ENCODE data around the gene WBP2. TPM values are rescaled to one million over a fixed set of nuclear protein-coding genes. Genes with fewer than 3 reads are reported as not detected.
A peak's percentile ranks its signal among the peaks of the same experiment; 100 is the strongest.
"Not testable (repeated sequence)": the region's sequence is repeated elsewhere in the genome, so short reads cannot be mapped to it uniquely, and the experiment has no call there.

WBP2 gene
- total RNA-seq, 2 experiments from 2014 or later = 71.3 to 79.1 TPM

DNA sequence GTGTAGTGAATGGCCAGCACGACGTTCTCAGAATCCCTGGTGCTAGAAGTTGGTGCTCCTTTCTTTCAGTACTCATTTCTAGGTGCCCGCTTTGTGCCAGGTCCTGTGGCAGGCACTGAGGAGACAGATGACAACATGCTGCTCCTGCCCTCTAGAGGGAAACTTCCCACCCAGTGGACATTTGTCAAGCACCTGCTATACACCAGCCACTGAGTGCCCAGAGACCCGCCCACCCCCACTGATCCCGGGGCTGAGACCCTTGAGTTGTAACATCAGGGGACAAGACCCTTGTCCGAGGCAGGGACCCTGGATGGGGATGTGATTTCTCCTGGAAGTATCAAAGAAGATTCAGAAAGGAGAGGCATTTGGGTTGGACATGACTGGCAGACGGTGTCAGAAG, 36.0 kb downstream of the WBP2 start:
- Mint-ChIP-seq H3K36me3 (peaks cover 8% of the 10 kb centered on the region), H3K27me3 (no peaks in the 10 kb centered on the region), H3K27ac (peak overlapping the region; percentile 41), H3K9me3 (ENCODE audit: low read depth) (no peaks in the 10 kb centered on the region), H3K4me3 (no peak overlapping the region), H3K4me1 (peaks cover 12% of the 10 kb centered on the region)
- DNase-seq = no peak
- CTCF ChIA-PET = interaction anchor here (1.4 kb wide), 1 partner anchor 32 kb away, joined by 3 read pairs; no protein-coding TSS in a partner anchor
- no peak for ATAC-seq

DNA sequence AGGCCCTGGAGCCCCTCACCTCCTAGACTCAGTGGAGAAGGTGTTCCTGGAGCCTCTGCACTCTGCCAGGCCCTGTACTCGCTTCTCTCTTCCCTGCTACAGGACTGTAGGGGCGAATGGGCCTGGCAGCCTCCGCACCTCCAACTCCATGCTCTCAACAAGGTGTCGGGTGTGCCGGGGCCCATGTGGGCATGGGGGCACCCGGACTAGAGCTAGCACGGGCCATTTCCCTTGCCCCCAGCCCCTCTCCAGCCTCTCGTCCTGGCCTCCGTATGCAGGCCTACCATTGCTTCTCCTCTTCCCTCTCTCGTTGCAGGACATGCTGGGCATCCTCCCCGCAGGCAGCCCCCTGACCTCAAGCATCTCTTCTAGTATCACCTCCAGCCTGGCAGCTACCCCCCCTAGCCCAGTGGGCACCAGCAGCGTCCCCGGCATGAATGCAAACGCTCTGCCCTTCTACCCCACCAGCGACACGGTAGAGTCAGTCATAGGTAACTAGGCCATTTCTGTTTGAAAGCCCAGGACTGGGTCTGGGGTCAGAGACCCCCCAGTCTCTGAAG, 36.7 kb downstream of the WBP2 start:
- ATAC-seq = no peak
- Mint-ChIP-seq H3K4me3 (no peak overlapping the region), H3K36me3 (peaks cover 8% of the 10 kb centered on the region), H3K27me3 (no peaks in the 10 kb centered on the region), H3K4me1 (peaks cover 12% of the 10 kb centered on the region), H3K27ac (no peak overlapping the region), H3K9me3 (ENCODE audit: low read depth) (no peaks in the 10 kb centered on the region)
- CTCF ChIA-PET = interaction anchor here (0.9 to 1.4 kb wide), 2 partner anchors 16 to 32 kb away, joined by 3 read pairs; no protein-coding TSS in a partner anchor
- no peak for DNase-seq

DNA sequence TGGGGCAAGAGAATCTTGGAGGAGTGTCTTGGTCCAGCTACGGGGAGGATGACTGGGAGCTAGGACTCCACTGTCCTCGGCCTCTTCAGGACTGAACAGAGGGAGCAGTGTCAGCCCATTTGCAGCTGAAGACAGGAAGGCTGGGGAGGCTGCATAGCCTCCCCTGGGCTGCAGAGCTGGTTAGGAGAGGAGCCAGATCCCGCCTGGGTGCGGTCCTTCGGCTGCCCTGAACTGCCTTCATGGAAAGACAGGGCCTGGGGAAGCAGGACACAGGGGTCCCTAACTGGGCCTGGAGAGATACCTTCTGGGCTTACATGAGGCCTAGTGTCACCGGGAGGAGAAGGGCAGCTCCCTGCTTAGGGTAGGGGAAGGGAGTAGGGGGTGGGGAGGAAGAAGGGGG, 37.6 kb downstream of the WBP2 start:
- Mint-ChIP-seq H3K4me3 (no peak overlapping the region), H3K9me3 (ENCODE audit: low read depth) (no peaks in the 10 kb centered on the region), H3K36me3 (peaks cover 8% of the 10 kb centered on the region), H3K27ac (no peak overlapping the region), H3K4me1 (peaks cover 12% of the 10 kb centered on the region), H3K27me3 (no peaks in the 10 kb centered on the region)
- no peak for ATAC-seq
- CTCF ChIA-PET = interaction anchor here (1.4 to 2.4 kb wide), 2 partner anchors 9 to 34 kb away, joined by 3 to 10 read pairs; no protein-coding TSS in a partner anchor
- DNase-seq = no peak

GRCh38 chr17:75816693-75817092, 38.4 kb downstream of the WBP2 start:
- DNase-seq (no peak), ATAC-seq (no peak)
- no peak overlapping the region for H3K27ac Mint-ChIP-seq
- H3K27me3 Mint-ChIP-seq = no peaks in the 10 kb centered on the region
- H3K36me3 Mint-ChIP-seq = peaks cover 8% of the 10 kb centered on the region
- no peaks in the 10 kb centered on the region for H3K9me3 Mint-ChIP-seq (ENCODE audit: low read depth)
- no peak overlapping the region for H3K4me3 Mint-ChIP-seq
- peaks cover 4% of the 10 kb centered on the region for H3K4me1 Mint-ChIP-seq
- CTCF ChIA-PET = interaction anchor here (1.2 to 2.4 kb wide), 3 partner anchors 9 to 33 kb away, joined by 3 to 10 read pairs (median 3); no protein-coding TSS in a partner anchor

DNA sequence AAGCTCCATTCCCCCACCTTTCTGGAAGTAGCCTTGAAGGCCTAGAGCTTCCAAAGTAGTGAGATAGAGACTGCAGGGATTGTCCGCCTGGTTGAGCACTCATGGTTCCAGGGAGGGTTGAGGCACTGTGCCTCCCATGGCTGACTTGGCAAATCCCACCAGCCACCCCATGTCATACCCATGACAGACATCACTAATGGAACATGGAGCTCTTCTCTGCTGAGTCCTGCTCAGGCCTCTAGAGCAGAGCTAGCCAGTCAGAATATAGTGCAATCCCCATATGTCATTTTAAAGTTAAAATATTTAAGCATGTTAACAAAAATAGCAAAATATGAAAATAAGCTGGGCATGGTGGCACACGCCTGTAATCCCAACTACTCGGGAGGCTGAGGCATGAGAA, 39.7 kb downstream of the WBP2 start:
- Mint-ChIP-seq H3K4me3 (no peak overlapping the region), H3K27ac (no peak overlapping the region), H3K4me1 (no peaks in the 10 kb centered on the region), H3K27me3 (no peaks in the 10 kb centered on the region), H3K9me3 (ENCODE audit: low read depth) (no peaks in the 10 kb centered on the region), H3K36me3 (peaks cover 8% of the 10 kb centered on the region)
- ATAC-seq (no peak), DNase-seq (no peak)
- CTCF ChIA-PET = interaction anchor here (0.7 to 1.4 kb wide), 4 partner anchors 12 to 50 kb away, joined by 3 to 5 read pairs (median 4); partner anchors contain the start of gene GALK1

GRCh38 chr17:75814900-75815373, 40.2 kb downstream of the WBP2 start:
- Mint-ChIP-seq H3K36me3 (peaks cover 8% of the 10 kb centered on the region), H3K4me1 (no peaks in the 10 kb centered on the region), H3K4me3 (no peak overlapping the region), H3K9me3 (ENCODE audit: low read depth) (no peaks in the 10 kb centered on the region), H3K27ac (no peak overlapping the region), H3K27me3 (no peaks in the 10 kb centered on the region)
- DNase-seq (no peak), ATAC-seq (no peak)
- CTCF ChIA-PET = interaction anchor here (0.7 to 1.4 kb wide), 5 partner anchors 11 to 62 kb away, joined by 3 to 5 read pairs (median 4); partner anchors contain the start of gene GALK1

- H3K4me1 Mint-ChIP-seq = no peaks in the 10 kb centered on the region
- no peaks in the 10 kb centered on the region for H3K27me3 Mint-ChIP-seq
- H3K27ac Mint-ChIP-seq = no peak overlapping the region
- CTCF ChIA-PET = interaction anchor here (0.7 to 1.3 kb wide), 5 partner anchors 13 to 64 kb away, joined by 3 to 5 read pairs (median 4); no protein-coding TSS in a partner anchor
- ATAC-seq (no peak), DNase-seq (no peak)
- H3K36me3 Mint-ChIP-seq = peaks cover 4% of the 10 kb centered on the region
- no peak overlapping the region for H3K4me3 Mint-ChIP-seq
- no peaks in the 10 kb centered on the region for H3K9me3 Mint-ChIP-seq (ENCODE audit: low read depth)
Observed at GRCh38 chr17:75814021-75814395, 41.1 kb downstream of the WBP2 start.

DNA sequence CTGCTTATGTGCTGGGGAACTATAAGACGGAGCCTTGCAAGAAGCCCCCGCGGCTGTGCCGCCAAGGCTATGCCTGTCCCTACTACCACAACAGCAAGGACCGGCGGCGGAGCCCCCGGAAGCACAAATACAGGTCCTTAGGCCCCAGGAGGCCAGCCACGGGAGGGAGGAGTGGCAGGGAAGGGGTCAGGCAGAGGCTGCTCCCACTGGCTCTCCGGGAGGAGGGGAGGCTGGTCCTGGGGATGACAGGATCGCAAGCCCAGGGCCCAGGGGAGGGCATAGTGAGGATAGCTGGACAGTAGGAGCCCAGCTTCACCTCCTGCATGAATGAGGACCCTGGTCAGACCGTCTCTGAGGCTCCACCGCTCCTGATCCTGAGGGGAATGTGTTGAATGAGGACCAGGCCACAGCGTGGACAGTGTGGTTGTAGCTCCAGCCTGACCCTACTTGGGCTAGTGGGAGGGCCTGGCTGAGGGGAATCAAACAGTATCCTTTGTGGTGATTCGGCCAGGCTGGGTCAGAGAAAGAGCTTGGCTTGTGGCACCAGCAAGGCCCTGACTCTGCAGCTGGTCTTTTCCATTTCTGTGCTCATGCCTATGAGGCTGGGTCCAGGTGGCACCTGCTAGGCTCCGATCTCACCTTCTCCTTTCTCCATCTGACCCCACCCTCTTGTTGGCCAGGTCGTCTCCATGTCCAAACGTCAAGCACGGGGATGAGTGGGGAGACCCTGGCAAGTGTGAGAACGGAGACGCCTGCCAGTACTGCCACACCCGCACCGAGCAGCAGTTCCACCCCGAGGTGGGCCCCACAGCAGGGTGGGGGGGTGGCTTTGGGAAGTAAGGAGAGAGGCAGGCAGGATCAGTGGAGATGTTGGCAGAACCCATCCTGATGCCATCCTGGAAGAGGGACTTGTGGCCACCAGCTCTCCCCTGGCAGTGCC, 41.8 kb downstream of the WBP2 start:
- DNase-seq (no peak), ATAC-seq (no peak)
- peaks cover 1% of the 10 kb centered on the region for H3K36me3 Mint-ChIP-seq
- H3K27me3 Mint-ChIP-seq = no peaks in the 10 kb centered on the region
- H3K27ac Mint-ChIP-seq = no peak overlapping the region
- no peak overlapping the region for H3K4me3 Mint-ChIP-seq
- H3K4me1 Mint-ChIP-seq = no peaks in the 10 kb centered on the region
- CTCF ChIA-PET = interaction anchor here (0.7 to 1.3 kb wide), 4 partner anchors 14 to 63 kb away, joined by 3 to 4 read pairs (median 3); no protein-coding TSS in a partner anchor
- H3K9me3 Mint-ChIP-seq (ENCODE audit: low read depth) = no peaks in the 10 kb centered on the region

DNA sequence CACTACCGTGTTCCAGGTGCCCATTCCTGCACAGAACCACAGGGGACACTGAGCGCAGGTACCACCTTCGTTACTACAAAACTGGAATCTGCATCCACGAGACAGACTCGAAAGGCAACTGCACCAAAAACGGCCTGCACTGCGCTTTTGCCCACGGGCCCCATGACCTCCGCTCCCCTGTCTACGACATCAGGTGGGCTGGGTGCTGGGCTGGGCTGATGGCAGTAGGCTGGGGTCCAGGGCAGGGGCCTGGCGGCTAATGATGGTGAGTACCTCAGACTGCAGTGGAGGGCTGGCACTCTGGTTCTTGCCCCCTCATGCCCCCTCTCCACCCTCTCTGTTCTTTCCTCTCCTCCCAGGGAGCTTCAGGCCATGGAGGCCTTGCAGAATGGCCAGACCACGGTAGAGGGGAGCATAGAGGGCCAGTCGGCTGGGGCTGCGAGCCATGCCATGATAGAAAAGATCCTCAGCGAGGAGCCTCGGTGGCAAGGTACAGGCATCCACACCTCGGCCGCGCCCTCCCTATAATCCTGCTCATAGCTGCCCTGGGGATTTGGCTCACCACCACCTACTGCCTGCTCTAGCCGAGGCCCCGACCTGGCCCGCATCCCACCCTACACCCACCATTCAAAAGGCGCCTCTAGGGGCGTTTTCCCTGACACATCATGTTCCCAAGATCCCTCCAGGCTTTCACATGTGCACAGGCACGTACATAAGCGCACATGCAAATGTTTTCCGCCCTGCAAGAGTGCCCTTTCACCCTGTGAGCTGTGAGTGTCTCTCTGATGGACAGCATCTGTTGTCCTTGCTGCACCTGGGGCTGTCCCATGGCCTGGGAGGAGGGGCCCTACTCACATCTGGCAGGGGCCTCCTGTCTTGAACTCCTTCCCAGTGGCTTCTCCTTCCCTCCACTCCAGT, 42.8 kb downstream of the WBP2 start:
- Mint-ChIP-seq H3K4me3 (no peak overlapping the region), H3K9me3 (ENCODE audit: low read depth) (no peaks in the 10 kb centered on the region), H3K27ac (no peak overlapping the region), H3K27me3 (no peaks in the 10 kb centered on the region), H3K36me3 (peaks cover 1% of the 10 kb centered on the region), H3K4me1 (no peaks in the 10 kb centered on the region)
- DNase-seq (no peak), ATAC-seq (no peak)
- CTCF ChIA-PET = interaction anchor here (1.0 to 1.3 kb wide), 2 partner anchors 15 to 20 kb away, joined by 3 read pairs; no protein-coding TSS in a partner anchor

DNA sequence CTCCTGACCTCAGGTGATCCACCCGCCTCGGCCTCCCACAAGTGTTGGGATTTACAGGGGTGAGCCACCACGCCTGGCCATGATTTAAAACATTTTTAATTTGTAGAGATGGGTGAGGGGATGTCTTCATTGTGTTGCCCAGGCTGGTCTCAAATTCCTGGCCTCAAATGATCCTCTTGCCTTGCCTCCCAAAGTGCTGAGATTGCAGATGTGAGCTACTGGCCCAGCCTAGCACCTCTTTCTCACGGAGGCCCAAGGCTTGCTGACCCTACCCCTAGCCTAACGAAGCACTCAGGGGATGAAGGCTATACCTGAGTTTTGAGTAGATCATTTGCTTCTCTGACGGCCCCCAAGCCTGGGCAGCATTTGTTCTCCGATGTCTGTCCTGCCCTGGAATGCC, 44.0 kb downstream of the WBP2 start:
- H3K36me3 Mint-ChIP-seq = peaks cover 1% of the 10 kb centered on the region
- H3K27me3 Mint-ChIP-seq = no peaks in the 10 kb centered on the region
- no peaks in the 10 kb centered on the region for H3K4me1 Mint-ChIP-seq
- DNase-seq (no peak), ATAC-seq (no peak)
- no peaks in the 10 kb centered on the region for H3K9me3 Mint-ChIP-seq (ENCODE audit: low read depth)
- H3K27ac Mint-ChIP-seq = no peak overlapping the region
- no peak overlapping the region for H3K4me3 Mint-ChIP-seq
- CTCF ChIA-PET = no interaction called here

DNA sequence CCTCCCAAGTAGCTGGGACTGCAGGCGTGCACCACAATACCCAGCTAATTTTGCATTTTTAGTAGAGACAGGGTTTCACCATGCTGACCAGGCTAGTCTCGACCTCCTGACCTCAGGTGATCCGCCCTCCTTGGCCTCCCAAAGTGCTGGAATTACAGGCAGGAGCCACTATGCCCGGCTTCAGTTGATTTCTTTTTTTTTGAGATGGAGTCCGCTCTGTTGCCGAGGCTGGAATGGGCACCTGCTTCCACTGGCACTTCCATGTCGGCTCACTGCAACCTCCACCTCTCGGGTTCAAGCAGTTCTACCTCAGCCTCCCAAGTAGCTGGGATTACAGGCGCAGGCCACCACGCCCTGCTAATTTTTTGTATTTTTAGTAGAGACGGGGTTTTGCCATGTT, 44.4 kb downstream of the WBP2 start:
- not testable (repeated sequence) for ATAC-seq; H3K27me3 Mint-ChIP-seq; H3K9me3 Mint-ChIP-seq (ENCODE audit: low read depth); DNase-seq; H3K36me3 Mint-ChIP-seq; H3K4me1 Mint-ChIP-seq; H3K27ac Mint-ChIP-seq; H3K4me3 Mint-ChIP-seq
- CTCF ChIA-PET = interaction anchor here (0.6 kb wide), 1 partner anchor 299 kb away, joined by 3 read pairs; no protein-coding TSS in a partner anchor

GRCh38 chr17:75810216-75810615, 44.9 kb downstream of the WBP2 start:
- no peaks in the 10 kb centered on the region for H3K4me1 Mint-ChIP-seq
- no peak overlapping the region for H3K27ac Mint-ChIP-seq
- H3K4me3 Mint-ChIP-seq = no peak overlapping the region
- DNase-seq = no peak
- peaks cover 1% of the 10 kb centered on the region for H3K36me3 Mint-ChIP-seq
- CTCF ChIA-PET = interaction anchor here (0.6 kb wide), 1 partner anchor 299 kb away, joined by 3 read pairs; no protein-coding TSS in a partner anchor
- H3K9me3 Mint-ChIP-seq (ENCODE audit: low read depth) = no peaks in the 10 kb centered on the region
- H3K27me3 Mint-ChIP-seq = no peaks in the 10 kb centered on the region
- ATAC-seq = no peak
